Left renal pelvis (tissue), 4 donors: Measurements from ENCODE around the gene SULF2. TPM values are rescaled to one million over a fixed set of nuclear protein-coding genes. Genes with fewer than 3 reads are reported as not detected.
"Not testable (repeated sequence)": the region's sequence is repeated elsewhere in the genome, so short reads cannot be mapped to it uniquely, and the experiment has no call there.

Experiments
- DNase-seq, 4 donors: peaks; one replicate each; pipeline ENCODE4 v3.0.0-alpha.2; 2013; ENCODE audit warnings: low read depth in 4 of 4, low spot score in 3 of 4
- polyA plus RNA-seq, 4 donors: library from polyadenylated mRNA; unstranded; fragments of 120-200 nt; gene quantifications; one replicate each; pipeline ENCODE4 v1.2.1, GENCODE V29; 2013; ENCODE audit not compliant: insufficient read length in 4 of 4

Gene SULF2
- polyA plus RNA-seq, 4 donors: 63.5 to 542 (median 95.4) TPM

- DNase-seq: no peak
Measured at GRCh38 chr20:47805951-47806350, 20.7 kb upstream of the SULF2 start.

DNA sequence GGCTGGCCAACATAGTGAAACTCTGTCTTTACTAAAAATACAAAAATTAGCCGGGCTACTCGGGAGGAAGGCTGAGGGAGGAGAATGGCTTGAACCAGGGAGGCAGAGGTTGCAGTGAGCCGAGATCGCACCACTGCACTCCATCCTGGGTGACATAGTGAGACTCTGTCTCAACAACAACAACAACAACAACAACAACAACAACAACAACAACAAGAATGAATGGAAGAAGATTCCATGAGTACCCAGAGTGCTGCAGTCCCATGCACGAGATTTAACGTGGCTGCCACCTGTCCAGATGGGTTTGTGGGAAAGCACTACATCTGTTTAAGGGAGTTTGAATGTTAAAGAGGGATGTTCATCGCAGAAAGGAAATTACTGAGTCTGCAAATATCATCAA lies 19.7 kb upstream of the SULF2 start:
- DNase-seq: not testable (repeated sequence)

- DNase-seq: not testable (repeated sequence)
Measured at GRCh38 chr20:47804224-47804825, 19.0 kb upstream of the SULF2 start.

GRCh38 chr20:47802975-47803374 lies 17.7 kb upstream of the SULF2 start:
- no peak for DNase-seq

- no peak for DNase-seq
Measured at GRCh38 chr20:47802226-47802920, 17.1 kb upstream of the SULF2 start.

DNA sequence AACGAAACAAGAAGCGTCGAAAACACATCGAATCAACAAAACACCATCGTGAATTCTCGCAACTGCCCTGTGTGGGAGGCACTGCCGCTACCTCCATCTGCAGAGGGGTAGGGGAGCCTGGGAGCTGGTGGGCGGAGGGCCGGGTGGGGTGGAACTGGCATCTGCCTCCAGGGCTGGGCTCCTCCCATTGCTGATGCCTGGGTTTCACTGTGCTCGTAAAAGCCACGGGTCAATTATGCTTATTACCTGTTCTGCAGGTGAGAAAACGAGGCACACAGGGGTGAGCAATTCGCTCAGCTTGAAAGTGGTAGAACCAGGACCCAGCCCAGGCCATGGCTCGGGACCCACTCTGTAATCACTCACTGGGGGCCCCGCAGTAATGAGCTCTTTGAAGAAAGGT lies 16.5 kb upstream of the SULF2 start:
- no peak for DNase-seq

DNA sequence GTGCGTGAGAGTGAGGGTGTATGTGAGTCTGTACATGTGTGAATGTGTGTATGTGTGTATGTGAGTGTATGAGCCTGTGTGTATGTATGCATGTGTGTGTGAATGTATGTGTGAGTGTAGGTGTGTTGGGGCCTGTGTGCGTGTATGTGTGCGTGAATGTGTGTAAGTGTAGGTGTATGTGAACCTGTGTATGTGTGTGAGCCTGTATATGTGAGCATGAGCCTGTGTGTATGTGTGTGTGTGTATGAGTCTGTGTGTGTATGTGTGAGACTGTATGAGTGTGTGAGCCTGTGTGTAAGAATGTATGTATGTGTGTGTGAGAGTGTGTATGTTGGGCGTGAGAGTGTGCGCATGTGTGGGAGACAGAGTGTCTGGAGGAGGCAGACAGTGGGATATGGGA lies 15.8 kb upstream of the SULF2 start:
- DNase-seq: no peak

- no peak for DNase-seq
Measured at GRCh38 chr20:47800623-47801022, 15.3 kb upstream of the SULF2 start.

DNA sequence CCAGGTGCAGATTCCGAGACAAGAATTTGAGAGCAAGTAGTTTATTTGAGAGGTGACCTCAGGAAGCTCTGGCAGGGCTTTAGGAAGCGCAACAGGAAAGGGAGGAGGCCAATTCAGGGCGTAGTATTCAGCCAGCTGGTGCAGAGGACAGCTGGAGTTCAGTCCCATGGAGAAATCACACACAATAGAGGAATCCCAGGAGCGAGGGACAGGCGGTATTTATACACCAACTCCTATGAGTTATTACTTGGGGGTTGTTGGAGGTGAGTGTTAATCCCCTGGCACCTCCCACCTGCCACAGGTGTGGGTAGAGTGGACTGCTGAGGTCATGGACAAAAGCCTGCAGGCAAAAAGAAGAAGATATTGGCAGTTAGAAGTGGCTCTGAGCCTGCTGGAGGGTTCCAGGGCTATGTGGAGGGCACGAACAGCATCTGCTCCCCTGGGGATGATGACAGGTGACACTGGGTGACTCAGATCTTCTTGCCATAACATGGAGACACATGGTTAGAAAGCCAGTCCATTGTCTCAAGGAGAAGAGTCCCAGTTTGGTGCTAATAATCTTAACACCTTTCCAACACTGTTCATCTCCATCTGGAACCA lies 13.9 kb upstream of the SULF2 start:
- DNase-seq: no peak

DNA sequence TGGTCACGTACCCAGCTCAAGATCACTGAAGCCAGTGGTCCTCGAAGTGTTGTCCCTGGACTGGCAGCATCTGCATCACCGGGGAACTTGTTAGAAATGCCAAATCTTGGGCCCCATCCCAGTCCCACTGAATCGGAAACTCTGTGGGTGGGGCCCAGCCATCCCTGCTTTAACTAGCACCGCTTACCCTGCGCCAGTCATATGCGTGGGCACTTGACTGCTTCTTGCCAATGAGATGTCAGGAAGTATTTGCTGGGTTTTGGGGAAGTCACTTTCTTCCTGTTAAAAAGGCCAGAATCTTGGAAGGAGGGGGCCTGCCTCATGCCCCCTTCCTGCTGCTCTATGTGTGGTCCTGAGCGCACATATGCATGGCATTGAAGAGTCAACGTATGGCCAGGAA lies 11.7 kb upstream of the SULF2 start:
- DNase-seq: no peak

- DNase-seq: no peak
Measured at GRCh38 chr20:47795214-47795907, 10.1 kb upstream of the SULF2 start.

GRCh38 chr20:47794264-47794663 lies 9.0 kb upstream of the SULF2 start:
- not testable (repeated sequence) for DNase-seq

DNA sequence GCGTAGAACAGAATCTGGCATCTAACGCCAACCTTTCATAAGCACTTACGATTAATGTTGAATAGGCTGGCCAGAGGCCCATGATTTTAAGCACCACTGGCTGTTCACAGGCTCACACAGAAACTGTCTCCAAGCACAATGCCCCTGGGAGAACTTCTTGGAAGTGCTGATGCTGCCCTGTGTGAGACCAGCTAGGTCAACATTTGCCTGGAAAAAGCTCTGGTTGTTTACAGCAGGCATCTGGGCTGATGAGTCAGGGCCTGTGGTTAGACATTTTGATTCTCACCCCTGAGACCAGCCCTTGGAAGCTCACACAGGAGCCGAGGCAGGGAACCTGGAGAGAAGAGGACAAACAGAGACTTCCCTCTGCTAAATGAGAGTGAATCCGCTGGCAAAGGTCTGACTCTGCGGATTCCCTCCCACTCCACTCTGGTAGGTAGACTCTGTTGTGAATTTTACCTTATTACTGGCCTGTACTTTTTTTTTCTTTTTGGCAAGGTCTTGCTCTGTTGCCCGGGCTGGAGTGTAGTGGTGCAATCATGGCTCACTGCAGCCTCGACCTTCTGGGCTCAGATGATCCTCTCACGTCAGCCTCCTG lies 6.8 kb upstream of the SULF2 start:
- no peak for DNase-seq

GRCh38 chr20:47791084-47791599 lies 5.9 kb upstream of the SULF2 start:
- no peak for DNase-seq

DNA sequence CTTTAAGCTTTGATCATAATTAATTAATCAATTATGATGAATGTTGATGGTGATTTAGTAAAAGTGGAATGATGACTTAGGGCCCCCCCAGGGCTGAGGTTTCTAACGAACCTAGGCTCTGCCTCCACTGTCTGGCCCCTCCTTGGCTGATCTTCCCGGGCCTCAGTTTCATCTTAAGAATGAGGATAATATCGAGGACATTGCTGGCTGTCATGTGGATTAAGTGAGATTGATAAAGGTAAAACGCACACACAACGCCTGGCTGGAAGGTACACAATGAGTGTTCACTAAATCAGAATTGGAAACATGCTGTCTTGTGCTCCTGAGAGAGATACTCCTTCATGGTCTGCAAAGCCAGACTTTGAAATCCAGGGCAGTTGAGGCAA lies 5.3 kb upstream of the SULF2 start:
- no peak for DNase-seq

GRCh38 chr20:47789764-47790579 lies 4.7 kb upstream of the SULF2 start:
- no peak for DNase-seq

DNA sequence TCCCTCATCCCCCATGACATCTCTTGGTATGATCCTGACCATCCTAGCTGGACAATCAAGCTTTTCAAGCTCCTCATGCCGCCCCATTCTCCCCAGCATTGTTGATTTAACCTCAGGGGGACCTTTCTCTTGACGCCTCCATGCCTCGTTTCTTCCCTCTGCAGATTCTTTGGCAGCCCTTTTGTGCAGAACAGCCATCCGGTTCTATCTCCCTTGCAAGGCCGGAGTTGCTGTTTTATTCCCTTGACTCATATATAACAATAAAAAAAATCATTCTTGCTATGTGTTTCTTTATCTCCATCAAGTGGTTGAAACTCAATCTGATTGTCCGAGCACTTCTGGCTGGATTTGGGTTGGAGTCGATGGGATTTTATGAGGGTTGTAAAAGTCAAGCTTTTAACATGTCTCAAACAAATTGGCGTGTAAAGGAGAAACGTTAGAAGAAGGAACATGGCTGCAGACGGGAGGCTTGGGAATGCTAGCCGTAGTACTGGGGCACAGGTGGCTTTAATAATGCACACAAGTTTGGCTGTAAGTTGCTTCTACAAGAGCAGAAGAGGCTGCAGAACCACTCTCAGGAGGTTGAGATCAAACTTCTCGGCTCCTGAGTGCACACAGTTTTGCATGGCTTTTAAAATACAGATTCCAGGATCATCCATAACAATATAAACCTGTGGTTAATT lies 3.9 kb upstream of the SULF2 start:
- DNase-seq: no peak

- no peak for DNase-seq
Measured at GRCh38 chr20:47788741-47789080, 3.4 kb upstream of the SULF2 start.

- DNase-seq: no peak
Measured at GRCh38 chr20:47786765-47787107, 1.5 kb upstream of the SULF2 start.
